Omental fat pad (tissue), 4 donors: ENCODE data around the gene MOCS2. TPM values are rescaled to one million over a fixed set of nuclear protein-coding genes. Genes with fewer than 3 reads are reported as not detected.

Source experiments
- ATAC-seq: fragments of 150-250 bp; one replicate; pipeline ENCODE4 v1.9.1; 2016; ENCODE audit warnings: mild to moderate bottlenecking, moderate library complexity; ENCODE audit not compliant: low FRiP score
- DNase-seq: peaks from one replicate; pipeline ENCODE4 v3.0.0-alpha.2; 2019; ENCODE audit warnings: low spot score
- CTCF ChIP-seq, 3 donors: fragments of 450-650 bp; IDR thresholded peaks; one replicate each; pipeline ENCODE4 v1.5.1; 2016 to 2017; ENCODE audit warnings: antibody characterized with exemption in 3 of 3, mild to moderate bottlenecking in 3 of 3, moderate library complexity in 2 of 3
- total RNA-seq, 4 donors: library from RNA; depleted of rRNA; stranded (reverse); fragments of >200 nt; gene quantifications; one replicate each; pipeline ENCODE4 v1.1.0, GENCODE V29; 2016

MOCS2 gene
- total RNA-seq, 4 donors from 2014 or later: 24.1 to 45.3 (median 37.6) TPM

- DNase-seq (no peak), ATAC-seq (no peak)
- no peak for TF ChIP-seq CTCF (IDR thresholded peaks at IDR 0.05)
Measured at GRCh38 chr5:53084546-53085255, 24.9 kb downstream of the MOCS2 start.

- TF ChIP-seq CTCF (IDR thresholded peaks at IDR 0.05): no peak
- ATAC-seq (no peak), DNase-seq (no peak)
Measured at GRCh38 chr5:53083927-53084326, 25.6 kb downstream of the MOCS2 start.

- DNase-seq: no peak
- TF ChIP-seq CTCF (IDR thresholded peaks at IDR 0.05): no peak
- ATAC-seq: no peak
Measured at GRCh38 chr5:53080271-53080670, 29.3 kb downstream of the MOCS2 start.

GRCh38 chr5:53076014-53076583 lies 33.5 kb downstream of the MOCS2 start:
- no peak for ATAC-seq
- DNase-seq: no peak
- no peak for TF ChIP-seq CTCF (IDR thresholded peaks at IDR 0.05)

- ATAC-seq: no peak
- TF ChIP-seq CTCF (IDR thresholded peaks at IDR 0.05): no peak
- DNase-seq: no peak
Measured at GRCh38 chr5:53073348-53073747, 36.2 kb downstream of the MOCS2 start.

- DNase-seq (no peak), ATAC-seq (no peak)
- TF ChIP-seq CTCF (IDR thresholded peaks at IDR 0.05): no peak
Measured at GRCh38 chr5:53071738-53072137, 37.8 kb downstream of the MOCS2 start.

- ATAC-seq (no peak), DNase-seq (no peak)
- TF ChIP-seq CTCF (IDR thresholded peaks at IDR 0.05): no peak
Measured at GRCh38 chr5:53071298-53071697, 38.3 kb downstream of the MOCS2 start.
